Measurements from ENCODE around the gene ADGRL1. TPM values are rescaled to one million over a fixed set of nuclear protein-coding genes. Genes with fewer than 3 reads are reported as not detected.

The ADGRL1 gene
- total RNA-seq, 4 donors from 2014 or later = 45.9 to 55.4 (median 48.7) TPM

GRCh38 chr19:14114854-14115253, 91.1 kb downstream of the ADGRL1 start:
- H3K9me3 ChIP-seq = no peaks in the 10 kb centered on the region
- no peak overlapping the region for H3K4me3 ChIP-seq
- intact Hi-C loops (cut with DNase I; ENCODE audit: low total_unique reads) = no loop called here
- H3K27ac ChIP-seq = peak overlapping the region; percentile 30 to 100 (median 78)
- WGBS, 2 donors (ENCODE audit: low coverage in 1 of 2) = 34 to 35% methylated on average over 4 to 9 of the region's 9 CpGs
- TF ChIP-seq EP300 (IDR thresholded peaks at IDR 0.05; ENCODE audit: low read depth) = no peak
- TF ChIP-seq POLR2A (IDR thresholded peaks at IDR 0.05) = no peak
- TF ChIP-seq CTCF (IDR thresholded peaks at IDR 0.05) = peak; percentile 59 to 67 (median 63)
- H3K4me1 ChIP-seq = peaks cover 28 to 73% (median 54%) of the 10 kb centered on the region in 4 donors
- H3K36me3 ChIP-seq = no peaks in the 10 kb centered on the region
- DNase-seq = peak; percentile 71
- no peaks in the 10 kb centered on the region for H3K27me3 ChIP-seq
- in situ Hi-C loops (cut with MboI; ENCODE audit: low pct_ligation_motif_present in 1 of 4, low pct_unique_long_range_greater_than_20kb in 1 of 4, low sequenced_read_pairs in 3 of 4) = no loop called here

GRCh38 chr19:14114439-14114838, 91.5 kb downstream of the ADGRL1 start:
- Histone ChIP-seq H3K36me3 (no peaks in the 10 kb centered on the region), H3K4me1 (peaks cover 28 to 69% (median 50%) of the 10 kb centered on the region in 4 donors), H3K27me3 (no peaks in the 10 kb centered on the region), H3K27ac (peak overlapping the region; percentile 30 to 100 (median 78)), H3K4me3 (no peak overlapping the region), H3K9me3 (no peaks in the 10 kb centered on the region)
- no peak for DNase-seq
- in situ Hi-C loops (cut with MboI; ENCODE audit: low pct_ligation_motif_present in 1 of 4, low pct_unique_long_range_greater_than_20kb in 1 of 4, low sequenced_read_pairs in 3 of 4) (no loop called here), intact Hi-C loops (cut with DNase I; ENCODE audit: low total_unique reads) (no loop called here)
- WGBS, 2 donors (ENCODE audit: low coverage in 1 of 2) = 88% methylated on average over 7 of the region's 7 CpGs; no CpG with 5 or more reads in 1 of the 2 donors
- TF ChIP-seq POLR2AphosphoS5 (IDR thresholded peaks at IDR 0.05) = no peak
- TF ChIP-seq POLR2A (IDR thresholded peaks at IDR 0.05) = no peak
- TF ChIP-seq EP300 (IDR thresholded peaks at IDR 0.05; ENCODE audit: low read depth) = no peak
- no peak for TF ChIP-seq CTCF (IDR thresholded peaks at IDR 0.05)

GRCh38 chr19:14113762-14114414, 92.1 kb downstream of the ADGRL1 start:
- Histone ChIP-seq H3K4me3 (no peak overlapping the region), H3K36me3 (no peaks in the 10 kb centered on the region), H3K27ac (peak overlapping the region; percentile 73 to 100 (median 80)), H3K4me1 (peaks cover 28 to 63% (median 45%) of the 10 kb centered on the region in 4 donors), H3K9me3 (no peaks in the 10 kb centered on the region), H3K27me3 (no peaks in the 10 kb centered on the region)
- TF ChIP-seq CTCF (IDR thresholded peaks at IDR 0.05) = peak in 2 of 5 experiments; percentile 10 to 11
- no peak for TF ChIP-seq POLR2A (IDR thresholded peaks at IDR 0.05)
- intact Hi-C loops (cut with DNase I; ENCODE audit: low total_unique reads) = no loop called here
- in situ Hi-C loops (cut with MboI; ENCODE audit: low pct_ligation_motif_present in 1 of 4, low pct_unique_long_range_greater_than_20kb in 1 of 4, low sequenced_read_pairs in 3 of 4) = no loop called here
- DNase-seq = peak; percentile 61
- WGBS, 2 donors (ENCODE audit: low coverage in 1 of 2) = 84% methylated on average over 18 of the region's 18 CpGs; no CpG with 5 or more reads in 1 of the 2 donors

- Histone ChIP-seq H3K9me3 (no peaks in the 10 kb centered on the region), H3K4me1 (peaks cover 28 to 61% (median 38%) of the 10 kb centered on the region in 4 donors), H3K27ac (peak overlapping the region; percentile 73 to 100 (median 80)), H3K4me3 (peak overlapping the region in 1 of 4 donors; percentile 16), H3K27me3 (no peaks in the 10 kb centered on the region), H3K36me3 (no peaks in the 10 kb centered on the region)
- TF ChIP-seq EP300 (IDR thresholded peaks at IDR 0.05; ENCODE audit: low read depth) = no peak
- no peak for TF ChIP-seq POLR2A (IDR thresholded peaks at IDR 0.05)
- no peak for TF ChIP-seq POLR2AphosphoS5 (IDR thresholded peaks at IDR 0.05)
- TF ChIP-seq CTCF (IDR thresholded peaks at IDR 0.05) = no peak
- in situ Hi-C loops (cut with MboI; ENCODE audit: low pct_ligation_motif_present in 1 of 4, low pct_unique_long_range_greater_than_20kb in 1 of 4, low sequenced_read_pairs in 3 of 4) (no loop called here), intact Hi-C loops (cut with DNase I; ENCODE audit: low total_unique reads) (no loop called here)
- DNase-seq = no peak
- 62 to 80% methylated on average over 1 to 11 of the region's 12 CpGs for WGBS, 2 donors (ENCODE audit: low coverage in 1 of 2)
These were observed 93.1 kb downstream of the ADGRL1 start for GRCh38 chr19:14112809-14113385.
